ENCODE measurements around the gene ANKRD39. TPM values are rescaled to one million over a fixed set of nuclear protein-coding genes. Genes with fewer than 3 reads are reported as not detected.

The ANKRD39 gene
- total RNA-seq, 1 experiment from 2014 or later: 29.4 TPM

- no peaks in the 10 kb centered on the region for H3K9me2 ChIP-seq (replicated peaks; ENCODE audit: low read length)
- BruUV-seq (replicated peaks): no TSS peak
- POLR2A ChIA-PET (ENCODE audit: unreplicated experiment): no interaction called here
- TF ChIP-seq CTCF (conservative IDR thresholded peaks at IDR 0.05; ENCODE audit: low read depth, low read length) (no peak), EZH2 (IDR thresholded peaks at IDR 0.05; ENCODE audit: low read length, unreplicated experiment) (no peak), EZH2phosphoT487 (IDR thresholded peaks at IDR 0.05; ENCODE audit: borderline replicate concordance, low read length) (no peak)
- H4K20me1 ChIP-seq (ENCODE audit: low read length): peaks cover 47% of the 10 kb centered on the region
- no peaks in the 10 kb centered on the region for H3K36me3 ChIP-seq (ENCODE audit: low read depth, low read length)
- H3K27me3 ChIP-seq (ENCODE audit: low read length): no peaks in the 10 kb centered on the region
- ATAC-seq (no peak), DNase-seq (no peak)
- H3K4me2 ChIP-seq (ENCODE audit: low read length): no peak overlapping the region
- CTCF ChIA-PET: no interaction called here
- H3K9ac ChIP-seq (ENCODE audit: low read length): no peak overlapping the region
- H3K4me1 ChIP-seq (ENCODE audit: insufficient read depth, low read length): peaks cover 28% of the 10 kb centered on the region
- no peak overlapping the region for H3K4me3 ChIP-seq (ENCODE audit: low read length)
- peaks cover 78% of the 10 kb centered on the region for H3K79me2 ChIP-seq (ENCODE audit: low read length)
- H2AFZ ChIP-seq (ENCODE audit: low read length): no peak overlapping the region
- no peak overlapping the region for H3K27ac ChIP-seq (ENCODE audit: low read length)
- intact Hi-C loops (cut with micrococcal nuclease): no loop called here
- no peaks in the 10 kb centered on the region for H3K9me3 ChIP-seq (ENCODE audit: low read length)
- H3F3A ChIP-seq (ENCODE audit: low read length, unreplicated experiment): no peaks in the 10 kb centered on the region
Measured at GRCh38 chr2:96821113-96821675, 36.6 kb downstream of the ANKRD39 start.

GRCh38 chr2:96819876-96820511 is 37.8 kb downstream of the ANKRD39 start:
- no peak for TF ChIP-seq EZH2phosphoT487 (IDR thresholded peaks at IDR 0.05; ENCODE audit: borderline replicate concordance, low read length)
- TF ChIP-seq CTCF (conservative IDR thresholded peaks at IDR 0.05; ENCODE audit: low read depth, low read length): no peak
- TF ChIP-seq EZH2 (IDR thresholded peaks at IDR 0.05; ENCODE audit: low read length, unreplicated experiment): no peak
- POLR2A ChIA-PET (ENCODE audit: unreplicated experiment): no interaction called here
- ATAC-seq: no peak
- Histone ChIP-seq H3K9ac (ENCODE audit: low read length) (no peak overlapping the region), H3F3A (ENCODE audit: low read length, unreplicated experiment) (no peaks in the 10 kb centered on the region), H3K4me1 (ENCODE audit: insufficient read depth, low read length) (peaks cover 30% of the 10 kb centered on the region), H4K20me1 (ENCODE audit: low read length) (peaks cover 47% of the 10 kb centered on the region), H3K4me2 (ENCODE audit: low read length) (no peak overlapping the region), H3K79me2 (ENCODE audit: low read length) (peaks cover 70% of the 10 kb centered on the region), H3K27ac (ENCODE audit: low read length) (no peak overlapping the region), H3K36me3 (ENCODE audit: low read depth, low read length) (no peaks in the 10 kb centered on the region), H2AFZ (ENCODE audit: low read length) (no peak overlapping the region), H3K4me3 (ENCODE audit: low read length) (no peak overlapping the region), H3K27me3 (ENCODE audit: low read length) (no peaks in the 10 kb centered on the region), H3K9me3 (ENCODE audit: low read length) (no peaks in the 10 kb centered on the region), H3K9me2 (replicated peaks; ENCODE audit: low read length) (no peaks in the 10 kb centered on the region)
- CTCF ChIA-PET: no interaction called here
- intact Hi-C loops (cut with micrococcal nuclease): loop anchor here (5.0 kb wide), 1 partner anchor 78 kb away; the partner anchor contains the start of gene LMAN2L
- no peak for DNase-seq
- BruUV-seq (replicated peaks): no TSS peak

Data from PC-3 (cell line).